HL-60/S4 treated with phorbol 12-myristate 13-acetate at 8.2 ng/mL for 4 days and 3 days (cell line): ENCODE data around the gene PAAF1.
"Not testable (repeated sequence)": the region's sequence is repeated elsewhere in the genome, so short reads cannot be mapped to it uniquely, and the experiment has no call there.

Experiments
- in situ Hi-C: fragments of 300-500 bp; cut with MboI; formaldehyde crosslinking; loops from 2 replicates; pipeline ENCODE4 v1.15.0; 2022; ENCODE audit warnings: low sequenced_read_pairs

The PAAF1 gene

GRCh38 chr11:73880449-73880848 lies 3.6 kb downstream of the PAAF1 start:
- in situ Hi-C loops = not testable (repeated sequence)

GRCh38 chr11:73883856-73884255 lies 7.1 kb downstream of the PAAF1 start:
- in situ Hi-C loops = no loop called here

- in situ Hi-C loops = no loop called here
Measured at GRCh38 chr11:73888244-73888643, 11.4 kb downstream of the PAAF1 start.

GRCh38 chr11:73889019-73889418 lies 12.2 kb downstream of the PAAF1 start:
- in situ Hi-C loops = no loop called here

GRCh38 chr11:73889536-73889935 lies 12.7 kb downstream of the PAAF1 start:
- in situ Hi-C loops = no loop called here

GRCh38 chr11:73893041-73893440 lies 16.2 kb downstream of the PAAF1 start:
- in situ Hi-C loops = no loop called here

- in situ Hi-C loops = no loop called here
Measured at GRCh38 chr11:73894725-73895335, 18.0 kb downstream of the PAAF1 start.

GRCh38 chr11:73902303-73902702 lies 25.5 kb downstream of the PAAF1 start:
- in situ Hi-C loops = no loop called here

GRCh38 chr11:73907191-73907590 lies 30.4 kb downstream of the PAAF1 start:
- in situ Hi-C loops = no loop called here

GRCh38 chr11:73912026-73912425 lies 35.2 kb downstream of the PAAF1 start:
- in situ Hi-C loops = no loop called here

- in situ Hi-C loops = no loop called here
Measured at GRCh38 chr11:73913472-73913871, 36.7 kb downstream of the PAAF1 start.

GRCh38 chr11:73914284-73914683 lies 37.5 kb downstream of the PAAF1 start:
- in situ Hi-C loops = no loop called here

GRCh38 chr11:73916435-73916834 lies 39.6 kb downstream of the PAAF1 start:
- in situ Hi-C loops = no loop called here

GRCh38 chr11:73921180-73921579 lies 44.4 kb downstream of the PAAF1 start:
- in situ Hi-C loops = no loop called here

GRCh38 chr11:73929388-73929787 lies 52.6 kb downstream of the PAAF1 start:
- in situ Hi-C loops = no loop called here

- in situ Hi-C loops = no loop called here
Measured at GRCh38 chr11:73931039-73931645, 54.3 kb downstream of the PAAF1 start.

- in situ Hi-C loops = no loop called here
Measured at GRCh38 chr11:73931951-73932350, 55.2 kb downstream of the PAAF1 start.

- in situ Hi-C loops = no loop called here
Measured at GRCh38 chr11:73932781-73933180, 56.0 kb downstream of the PAAF1 start.

GRCh38 chr11:73936047-73936446 lies 59.2 kb downstream of the PAAF1 start:
- in situ Hi-C loops = not testable (repeated sequence)

GRCh38 chr11:73939096-73939495 lies 62.3 kb downstream of the PAAF1 start:
- in situ Hi-C loops = no loop called here

- in situ Hi-C loops = no loop called here
Measured at GRCh38 chr11:73940801-73941570, 64.2 kb downstream of the PAAF1 start.

- in situ Hi-C loops = no loop called here
Measured at GRCh38 chr11:73942010-73942409, 65.2 kb downstream of the PAAF1 start.
